Neuronal stem cell (in vitro differentiated cells): Measurements from ENCODE around the gene CSHL1.

Experiments used
- DNase-seq: peaks from one replicate; pipeline ENCODE4 v3.0.0-alpha.2; 2013; ENCODE audit warnings: low spot score
- H2AFZ ChIP-seq: one replicate; pipeline ENCODE4 v1.6.1; 2013; ENCODE audit warnings: mild to moderate bottlenecking, low read length, inconsistent platforms
- H2AK5ac ChIP-seq: 2 replicates; pipeline ENCODE4 v1.6.1; 2013; ENCODE audit warnings: low read depth, mild to moderate bottlenecking, inconsistent platforms, low read length, moderate library complexity, mixed read lengths
- H2BK120ac ChIP-seq: 2 replicates; pipeline ENCODE4 v1.6.1; 2013; ENCODE audit warnings: low read depth, mild to moderate bottlenecking, inconsistent platforms, low read length, moderate library complexity, mixed read lengths
- H2BK12ac ChIP-seq: one replicate; pipeline ENCODE4 v1.6.1; 2013; ENCODE audit warnings: low read length, inconsistent platforms
- H2BK15ac ChIP-seq: 2 replicates; pipeline ENCODE4 v1.6.1; 2013; ENCODE audit warnings: mild to moderate bottlenecking, low read length, inconsistent platforms, mixed read lengths
- H2BK5ac ChIP-seq: one replicate; pipeline ENCODE4 v1.6.1; 2013; ENCODE audit warnings: inconsistent platforms, mild to moderate bottlenecking, low read length, moderate library complexity
- H3K14ac ChIP-seq: one replicate; pipeline ENCODE4 v1.6.1; 2013; ENCODE audit warnings: low read length, inconsistent platforms
- H3K18ac ChIP-seq: 2 replicates; pipeline ENCODE4 v1.6.1; 2013; ENCODE audit warnings: low read length, inconsistent platforms
- H3K23ac ChIP-seq: 2 replicates; pipeline ENCODE4 v1.6.1; 2013; ENCODE audit warnings: low read depth, mild to moderate bottlenecking, mixed read lengths, low read length, inconsistent platforms; ENCODE audit not compliant: poor library complexity
- H3K27ac ChIP-seq: replicated peaks from 3 replicates; pipeline ENCODE4 v1.5.1; 2013; ENCODE audit warnings: low read length, inconsistent platforms
- H3K27me3 ChIP-seq, 3 experiments: 2 replicates each; pipeline ENCODE4 v1.6.1; 2013; ENCODE audit warnings: low read length in 3 of 3, mild to moderate bottlenecking in 2 of 3, inconsistent platforms in 1 of 3, low read depth in 1 of 3, mixed read lengths in 1 of 3, moderate library complexity in 1 of 3; ENCODE audit not compliant: control insufficient read depth in 3 of 3, insufficient read depth in 3 of 3
- H3K36me3 ChIP-seq, 2 donors: replicated peaks in 1 of 2; 2 replicates each; pipeline ENCODE4 v1.6.1; 2013; ENCODE audit warnings: low read length in 2 of 2; ENCODE audit not compliant: control insufficient read depth in 2 of 2, insufficient read depth in 2 of 2
- H3K4ac ChIP-seq: 2 replicates; pipeline ENCODE4 v1.6.1; 2013; ENCODE audit warnings: inconsistent platforms, mild to moderate bottlenecking, low read length, moderate library complexity
- H3K4me1 ChIP-seq, 2 donors: 1 replicate in 1 of 2; 2 replicates in 1 of 2; pipeline ENCODE4 v1.6.1; 2013; ENCODE audit warnings: low read length in 2 of 2, low read depth in 1 of 2; ENCODE audit not compliant: control insufficient read depth in 2 of 2, insufficient read depth in 1 of 2
- H3K4me2 ChIP-seq: one replicate; pipeline ENCODE4 v1.6.1; 2013; ENCODE audit warnings: mild to moderate bottlenecking, low read length, inconsistent platforms; ENCODE audit not compliant: insufficient read depth, poor library complexity, severe bottlenecking
- H3K4me3 ChIP-seq, 2 donors: 2 replicates each; pipeline ENCODE4 v1.5.1; 2013; ENCODE audit warnings: low read length in 2 of 2, mild to moderate bottlenecking in 2 of 2, inconsistent platforms in 1 of 2, moderate library complexity in 1 of 2
- H3K79me1 ChIP-seq: one replicate; pipeline ENCODE4 v1.6.1; 2013; ENCODE audit warnings: low read depth, mild to moderate bottlenecking, inconsistent platforms, low read length, moderate library complexity
- H3K9ac ChIP-seq: one replicate; pipeline ENCODE4 v1.6.1; 2013; ENCODE audit warnings: mild to moderate bottlenecking, low read depth, low read length, inconsistent platforms; ENCODE audit not compliant: poor library complexity
- H3K9me3 ChIP-seq, 2 donors: replicated peaks in 1 of 2; 2 replicates each; pipeline versions ENCODE3 to v1.6.1; 2013; ENCODE audit warnings: low read length in 2 of 2, mild to moderate bottlenecking in 2 of 2, inconsistent platforms in 1 of 2, low read depth in 1 of 2, mixed read lengths in 1 of 2, moderate library complexity in 1 of 2; ENCODE audit not compliant: control insufficient read depth in 2 of 2, insufficient read depth in 1 of 2
- H4K8ac ChIP-seq: one replicate; pipeline ENCODE4 v1.6.1; 2013; ENCODE audit warnings: low read depth, mild to moderate bottlenecking, inconsistent platforms, low read length, moderate library complexity
- H4K91ac ChIP-seq: one replicate; pipeline ENCODE4 v1.6.1; 2013; ENCODE audit warnings: low read length, low read depth, mild to moderate bottlenecking, inconsistent platforms; ENCODE audit not compliant: poor library complexity
- WGBS, 2 donors: extraction: QIAGEN DNeasy Blood & Tissue Kit; methylation state at CpG; one replicate each; pipeline ENCODE4 v1.1.7; 2013; ENCODE audit warnings: missing lambda C conversion rate in 2 of 2, mixed read lengths in 1 of 2; ENCODE audit not compliant: insufficient read length in 2 of 2, insufficient replicate concordance in 1 of 2; ENCODE audit errors: extremely low coverage in 2 of 2; 5-methylcytosine and 5-hydroxymethylcytosine counted together

Gene CSHL1

DNA sequence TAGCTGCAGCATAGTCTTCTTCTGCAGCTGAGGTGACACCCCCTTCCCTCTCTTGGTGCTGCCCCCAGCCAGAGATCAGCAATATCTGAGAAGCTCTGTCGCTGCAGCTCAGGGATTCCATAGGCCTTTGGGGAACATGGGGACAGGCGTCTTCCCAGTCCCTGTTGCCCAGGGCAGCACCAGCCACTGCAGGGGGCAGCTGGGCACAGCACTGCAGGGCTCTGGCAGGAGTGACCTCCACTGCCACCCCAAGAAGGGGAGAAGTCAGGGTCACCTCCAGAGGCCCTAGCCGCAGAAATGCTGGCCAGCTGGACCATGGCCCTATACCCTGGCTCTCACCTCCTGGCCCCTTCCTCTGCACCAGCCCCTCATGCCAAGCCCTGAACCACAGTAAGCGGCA, 44.7 kb upstream of the CSHL1 start:
- no peak overlapping the region for H3K4me2 ChIP-seq
- no peaks in the 10 kb centered on the region for H3K9me3 ChIP-seq
- no peak overlapping the region for H3K27ac ChIP-seq
- no peak overlapping the region for H2BK12ac ChIP-seq
- DNase-seq = no peak
- no peak overlapping the region for H3K9ac ChIP-seq
- peak overlapping the region; percentile 24 for H4K91ac ChIP-seq
- no CpG with 5 or more reads among the region's 4 CpGs for WGBS, 2 donors
- no peaks in the 10 kb centered on the region for H3K36me3 ChIP-seq
- H2BK15ac ChIP-seq = no peak overlapping the region
- no peak overlapping the region for H3K23ac ChIP-seq
- no peak overlapping the region for H3K4ac ChIP-seq
- H2AFZ ChIP-seq = no peak overlapping the region
- no peak overlapping the region for H3K18ac ChIP-seq
- no peaks in the 10 kb centered on the region for H3K79me1 ChIP-seq
- no peak overlapping the region for H2BK5ac ChIP-seq
- no peak overlapping the region for H3K4me3 ChIP-seq
- H2BK120ac ChIP-seq = no peak overlapping the region
- H3K14ac ChIP-seq = no peak overlapping the region
- peaks cover 0 to 13% of the 10 kb centered on the region in 2 donors for H3K4me1 ChIP-seq
- no peak overlapping the region for H4K8ac ChIP-seq
- peaks cover 0 to 16% (median 0%) of the 10 kb centered on the region in 3 experiments for H3K27me3 ChIP-seq
- no peak overlapping the region for H2AK5ac ChIP-seq

DNA sequence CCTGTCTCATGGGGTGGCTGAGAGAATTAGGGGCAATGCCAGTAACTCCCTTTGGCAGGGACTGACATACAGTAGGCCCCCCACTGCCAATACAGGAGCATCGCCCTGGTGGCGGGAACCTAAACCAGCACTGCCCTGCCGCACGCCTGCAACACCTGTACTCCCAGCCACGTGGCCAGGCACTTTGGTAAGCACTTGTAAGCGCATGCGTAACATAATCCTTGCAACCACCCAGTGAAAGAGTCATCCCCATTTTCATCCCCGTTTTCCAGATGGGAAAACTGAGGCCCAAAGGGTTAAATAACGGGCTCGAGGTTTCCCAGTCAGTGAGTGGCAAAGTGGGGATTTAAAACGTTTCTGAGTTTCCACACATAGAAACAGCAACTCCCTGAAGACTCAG, 44.2 kb upstream of the CSHL1 start:
- H3K27me3 ChIP-seq = peaks cover 0 to 10% (median 0%) of the 10 kb centered on the region in 3 experiments

DNA sequence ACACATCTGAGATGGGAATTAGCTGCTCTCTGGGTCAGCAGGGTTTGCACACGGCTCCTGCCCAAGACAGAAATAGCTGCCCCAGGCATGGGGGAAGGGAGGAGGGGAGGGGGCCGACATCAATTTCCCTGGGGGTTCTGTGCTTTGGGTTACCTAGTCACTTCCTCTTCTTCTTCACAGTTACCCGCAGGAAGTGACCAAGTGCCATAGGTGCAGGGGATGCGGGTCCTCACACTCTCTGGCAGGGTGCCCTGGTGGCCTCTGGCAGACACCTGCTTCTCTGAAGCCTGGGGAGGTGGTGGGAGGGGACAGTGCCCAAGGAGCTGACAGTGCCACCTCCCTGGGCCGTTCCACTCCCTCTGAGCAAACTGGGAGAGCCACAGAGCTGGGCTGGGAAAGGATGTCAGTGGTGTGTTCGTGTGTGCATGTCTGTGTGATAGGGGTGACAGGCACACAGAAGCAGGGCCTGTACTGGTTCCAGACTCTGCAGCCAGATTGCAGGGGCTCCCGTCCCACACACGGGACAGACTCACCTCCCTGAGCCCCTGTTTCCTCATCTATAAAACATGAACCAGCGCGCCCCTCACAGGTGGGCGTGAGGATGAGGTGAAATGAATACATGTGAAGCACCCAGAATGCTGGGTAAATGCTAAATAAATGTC, 43.5 kb upstream of the CSHL1 start:
- peak overlapping the region; percentile 57 for H3K14ac ChIP-seq
- H2BK5ac ChIP-seq = no peak overlapping the region
- H3K9ac ChIP-seq = no peak overlapping the region
- H3K4me3 ChIP-seq = no peak overlapping the region
- no peak overlapping the region for H4K91ac ChIP-seq
- H3K79me1 ChIP-seq = no peaks in the 10 kb centered on the region
- peak overlapping the region; percentile 72 for H2BK15ac ChIP-seq
- H3K23ac ChIP-seq = peak overlapping the region; percentile 27
- no peak overlapping the region for H4K8ac ChIP-seq
- no peak for DNase-seq
- H3K4ac ChIP-seq = no peak overlapping the region
- WGBS, 2 donors = no CpG with 5 or more reads among the region's 11 CpGs
- H3K4me2 ChIP-seq = no peak overlapping the region
- H2BK120ac ChIP-seq = no peak overlapping the region
- no peak overlapping the region for H2BK12ac ChIP-seq
- H3K18ac ChIP-seq = peak overlapping the region; percentile 18
- H3K9me3 ChIP-seq = no peaks in the 10 kb centered on the region
- H3K27ac ChIP-seq = no peak overlapping the region
- H2AFZ ChIP-seq = no peak overlapping the region
- H3K4me1 ChIP-seq = peaks cover 0 to 3% of the 10 kb centered on the region in 2 donors
- H2AK5ac ChIP-seq = no peak overlapping the region
- peaks cover 0 to 3% (median 0%) of the 10 kb centered on the region in 3 experiments for H3K27me3 ChIP-seq
- no peaks in the 10 kb centered on the region for H3K36me3 ChIP-seq

More for the DNA sequence above, 44.2 kb upstream of the CSHL1 start:
- Histone ChIP-seq H3K4me2 (no peak overlapping the region), H3K27ac (no peak overlapping the region), H3K4me3 (no peak overlapping the region), H3K9me3 (no peaks in the 10 kb centered on the region), H2BK120ac (no peak overlapping the region), H2AK5ac (no peak overlapping the region), H3K23ac (no peak overlapping the region), H3K79me1 (no peaks in the 10 kb centered on the region), H2BK5ac (no peak overlapping the region), H2AFZ (no peak overlapping the region), H3K4me1 (peaks cover 0 to 7% of the 10 kb centered on the region in 2 donors), H3K18ac (no peak overlapping the region), H2BK12ac (no peak overlapping the region), H3K4ac (no peak overlapping the region), H4K91ac (no peak overlapping the region), H4K8ac (no peak overlapping the region), H3K36me3 (no peaks in the 10 kb centered on the region), H2BK15ac (no peak overlapping the region), H3K14ac (no peak overlapping the region), H3K9ac (no peak overlapping the region)
- no CpG with 5 or more reads among the region's 11 CpGs for WGBS, 2 donors
- DNase-seq = no peak

DNA sequence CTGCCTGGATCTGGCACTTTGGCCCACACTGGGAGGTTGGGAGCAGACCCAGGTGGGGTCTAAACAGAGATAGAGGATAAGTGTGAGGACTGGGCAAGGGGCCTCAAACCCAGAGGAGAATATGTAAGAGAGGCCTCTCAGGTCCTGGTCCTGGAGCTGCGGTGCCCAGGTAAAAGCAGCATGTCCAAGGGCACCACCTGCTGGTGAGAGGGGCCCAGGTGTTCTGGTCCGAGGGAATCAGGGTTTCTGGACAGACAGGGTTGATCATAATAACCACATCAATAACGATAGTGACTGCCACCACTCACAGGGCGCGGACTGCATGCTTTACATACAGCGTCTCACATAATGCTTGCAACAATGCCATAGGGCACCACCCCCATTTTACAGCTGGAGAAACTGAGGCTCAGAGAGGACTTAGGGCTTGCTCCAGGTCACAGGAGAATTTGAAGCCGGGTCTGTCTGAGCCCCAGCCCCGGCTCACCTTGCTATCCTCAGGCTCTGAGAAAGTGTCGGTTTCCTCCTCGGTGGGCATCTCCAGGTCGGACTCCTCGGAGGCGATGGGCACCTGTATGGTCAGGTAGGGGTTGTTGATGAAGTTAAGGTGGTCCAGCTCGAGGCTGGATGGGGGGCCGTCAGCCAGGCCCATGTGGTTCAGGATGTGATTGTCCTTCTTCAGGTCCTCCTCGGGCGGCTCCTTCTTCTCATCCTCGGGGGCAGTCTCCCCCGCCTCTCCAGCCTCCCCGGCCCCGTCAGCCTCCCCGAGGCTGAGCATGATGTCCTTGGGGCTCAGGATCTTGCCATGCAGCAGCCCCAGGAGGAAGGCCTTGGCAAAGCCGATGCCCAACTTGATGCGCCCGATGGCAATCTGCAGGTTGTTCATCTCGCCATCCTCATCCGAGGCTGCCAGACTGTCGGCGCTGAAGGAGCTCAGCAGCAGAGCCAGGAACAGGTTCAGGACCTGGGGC, 40.2 kb upstream of the CSHL1 start:
- no peak for DNase-seq
- Histone ChIP-seq H4K91ac (no peak overlapping the region), H3K36me3 (no peaks in the 10 kb centered on the region), H2BK120ac (no peak overlapping the region), H3K14ac (no peak overlapping the region), H2AFZ (no peak overlapping the region), H2BK5ac (no peak overlapping the region), H3K18ac (peak overlapping the region; percentile 29), H4K8ac (no peak overlapping the region), H2AK5ac (peak overlapping the region; percentile 65), H2BK12ac (no peak overlapping the region), H3K9me3 (peaks cover 0 to 1% of the 10 kb centered on the region in 2 donors), H3K27me3 (peaks cover 0 to 5% (median 0%) of the 10 kb centered on the region in 3 experiments), H3K27ac (no peak overlapping the region), H3K4me1 (peaks cover 0 to 2% of the 10 kb centered on the region in 2 donors), H2BK15ac (no peak overlapping the region), H3K23ac (peak overlapping the region; percentile 56), H3K4me2 (no peak overlapping the region), H3K4me3 (no peak overlapping the region), H3K79me1 (no peaks in the 10 kb centered on the region), H3K9ac (no peak overlapping the region), H3K4ac (no peak overlapping the region)
- WGBS, 2 donors = no CpG with 5 or more reads among the region's 29 CpGs
